HG03571 (cell line): ENCODE results near the gene HMGN4.

Experiments
- ATAC-seq: cut with Tn5 transposase; IDR thresholded peaks from one replicate; pipeline ENCODE4 v1.9.1; 2021; ENCODE audit not compliant: unreplicated experiment

The HMGN4 gene

GRCh38 chr6:26576407-26576843 is 38.3 kb downstream of the HMGN4 start:
- ATAC-seq = no peak

GRCh38 chr6:26576929-26577719 is 39.0 kb downstream of the HMGN4 start:
- no peak for ATAC-seq

GRCh38 chr6:26577720-26578072 is 39.5 kb downstream of the HMGN4 start:
- no peak for ATAC-seq

- ATAC-seq = no peak
Measured at GRCh38 chr6:26578279-26578678, 40.1 kb downstream of the HMGN4 start.

- no peak for ATAC-seq
Measured at GRCh38 chr6:26578741-26579140, 40.6 kb downstream of the HMGN4 start.

GRCh38 chr6:26581164-26581915 is 43.2 kb downstream of the HMGN4 start:
- no peak for ATAC-seq

GRCh38 chr6:26588965-26589364 is 50.8 kb downstream of the HMGN4 start:
- ATAC-seq = no peak

GRCh38 chr6:26592649-26593048 is 54.5 kb downstream of the HMGN4 start:
- ATAC-seq = no peak

GRCh38 chr6:26593278-26594130 is 55.3 kb downstream of the HMGN4 start:
- no peak for ATAC-seq

GRCh38 chr6:26594131-26594498 is 55.9 kb downstream of the HMGN4 start:
- ATAC-seq = no peak

GRCh38 chr6:26594730-26595632 is 56.8 kb downstream of the HMGN4 start:
- no peak for ATAC-seq

- ATAC-seq = peak; percentile 66
Measured at GRCh38 chr6:26595669-26596269, 57.6 kb downstream of the HMGN4 start.
